Fibroblast of mammary gland (primary cell): ENCODE data around the gene ICAM5.
A peak's percentile ranks its signal among the peaks of the same experiment; 100 is the strongest.

ENCODE experiments used
- DNase-seq: peaks from one replicate; pipeline ENCODE4 v3.0.0-alpha.2; 2010; ENCODE audit warnings: low read depth
- H3K4me3 ChIP-seq: 2 replicates; pipeline ENCODE4 v1.5.1; 2011; ENCODE audit warnings: low read depth, mild to moderate bottlenecking, low read length, moderate library complexity; ENCODE audit not compliant: control insufficient read depth
- TF ChIP-seq, protein P1 (sequence below): conservative IDR thresholded peaks from 2 replicates; pipeline ENCODE4 v1.5.1; 2011; ENCODE audit warnings: low read depth, low read length, inconsistent platforms; ENCODE audit not compliant: control insufficient read depth, insufficient read depth

The ICAM5 gene

DNA sequence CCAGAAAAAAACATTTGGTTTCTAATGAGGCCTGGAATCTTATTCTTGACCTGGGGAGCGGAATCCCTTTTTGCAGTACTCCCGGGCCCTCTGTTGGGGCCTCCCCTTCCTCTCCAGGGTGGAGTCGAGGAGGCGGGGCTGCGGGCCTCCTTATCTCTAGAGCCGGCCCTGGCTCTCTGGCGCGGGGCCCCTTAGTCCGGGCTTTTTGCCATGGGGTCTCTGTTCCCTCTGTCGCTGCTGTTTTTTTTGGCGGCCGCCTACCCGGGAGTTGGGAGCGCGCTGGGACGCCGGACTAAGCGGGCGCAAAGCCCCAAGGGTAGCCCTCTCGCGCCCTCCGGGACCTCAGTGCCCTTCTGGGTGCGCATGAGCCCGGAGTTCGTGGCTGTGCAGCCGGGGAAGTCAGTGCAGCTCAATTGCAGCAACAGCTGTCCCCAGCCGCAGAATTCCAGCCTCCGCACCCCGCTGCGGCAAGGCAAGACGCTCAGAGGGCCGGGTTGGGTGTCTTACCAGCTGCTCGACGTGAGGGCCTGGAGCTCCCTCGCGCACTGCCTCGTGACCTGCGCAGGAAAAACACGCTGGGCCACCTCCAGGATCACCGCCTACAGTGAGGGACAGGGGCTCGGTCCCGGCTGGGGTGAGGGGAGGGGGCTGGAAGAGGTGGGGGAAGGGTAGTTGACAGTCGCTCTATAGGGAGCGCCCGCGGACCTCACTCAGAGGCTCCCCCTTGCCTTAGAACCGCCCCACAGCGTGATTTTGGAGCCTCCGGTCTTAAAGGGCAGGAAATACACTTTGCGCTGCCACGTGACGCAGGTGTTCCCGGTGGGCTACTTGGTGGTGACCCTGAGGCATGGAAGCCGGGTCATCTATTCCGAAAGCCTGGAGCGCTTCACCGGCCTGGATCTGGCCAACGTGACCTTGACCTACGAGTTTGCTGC lies 2.7 kb upstream of the ICAM5 start, which contains the start of gene ICAM4:
TSS of gene ICAM4 (plus strand) at position 153 of the 935 bp plus-strand sequence. CDS start at position 211, 58 bp downstream.
- no peak within 1 kb of the TSS for H3K4me3 ChIP-seq
- DNase-seq: no peak
- TF ChIP-seq, protein P1, sequence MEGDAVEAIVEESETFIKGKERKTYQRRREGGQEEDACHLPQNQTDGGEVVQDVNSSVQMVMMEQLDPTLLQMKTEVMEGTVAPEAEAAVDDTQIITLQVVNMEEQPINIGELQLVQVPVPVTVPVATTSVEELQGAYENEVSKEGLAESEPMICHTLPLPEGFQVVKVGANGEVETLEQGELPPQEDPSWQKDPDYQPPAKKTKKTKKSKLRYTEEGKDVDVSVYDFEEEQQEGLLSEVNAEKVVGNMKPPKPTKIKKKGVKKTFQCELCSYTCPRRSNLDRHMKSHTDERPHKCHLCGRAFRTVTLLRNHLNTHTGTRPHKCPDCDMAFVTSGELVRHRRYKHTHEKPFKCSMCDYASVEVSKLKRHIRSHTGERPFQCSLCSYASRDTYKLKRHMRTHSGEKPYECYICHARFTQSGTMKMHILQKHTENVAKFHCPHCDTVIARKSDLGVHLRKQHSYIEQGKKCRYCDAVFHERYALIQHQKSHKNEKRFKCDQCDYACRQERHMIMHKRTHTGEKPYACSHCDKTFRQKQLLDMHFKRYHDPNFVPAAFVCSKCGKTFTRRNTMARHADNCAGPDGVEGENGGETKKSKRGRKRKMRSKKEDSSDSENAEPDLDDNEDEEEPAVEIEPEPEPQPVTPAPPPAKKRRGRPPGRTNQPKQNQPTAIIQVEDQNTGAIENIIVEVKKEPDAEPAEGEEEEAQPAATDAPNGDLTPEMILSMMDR: no peak

DNA sequence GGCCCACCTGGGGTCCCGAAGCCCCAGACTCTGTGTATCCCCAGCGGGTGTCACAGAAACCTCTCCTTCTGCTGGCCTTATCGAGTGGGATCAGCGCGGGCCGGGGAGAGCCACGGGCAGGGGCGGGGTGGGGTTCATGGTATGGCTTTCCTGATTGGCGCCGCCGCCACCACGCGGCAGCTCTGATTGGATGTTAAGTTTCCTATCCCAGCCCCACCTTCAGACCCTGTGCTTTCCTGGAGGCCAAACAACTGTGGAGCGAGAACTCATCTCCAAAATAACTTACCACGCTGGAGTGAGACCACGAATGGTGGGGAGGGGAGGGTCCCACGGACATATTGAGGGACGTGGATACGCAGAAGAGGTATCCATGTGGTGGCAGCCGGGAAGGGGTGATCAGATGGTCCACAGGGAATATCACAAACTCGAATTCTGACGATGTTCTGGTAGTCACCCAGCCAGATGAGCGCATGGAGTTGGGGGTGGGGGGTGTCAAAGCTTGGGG lies 1.0 kb upstream of the ICAM5 start:
- H3K4me3 ChIP-seq: no peak overlapping the region
- DNase-seq: peak; percentile 45
- TF ChIP-seq, protein P1: no peak

DNA sequence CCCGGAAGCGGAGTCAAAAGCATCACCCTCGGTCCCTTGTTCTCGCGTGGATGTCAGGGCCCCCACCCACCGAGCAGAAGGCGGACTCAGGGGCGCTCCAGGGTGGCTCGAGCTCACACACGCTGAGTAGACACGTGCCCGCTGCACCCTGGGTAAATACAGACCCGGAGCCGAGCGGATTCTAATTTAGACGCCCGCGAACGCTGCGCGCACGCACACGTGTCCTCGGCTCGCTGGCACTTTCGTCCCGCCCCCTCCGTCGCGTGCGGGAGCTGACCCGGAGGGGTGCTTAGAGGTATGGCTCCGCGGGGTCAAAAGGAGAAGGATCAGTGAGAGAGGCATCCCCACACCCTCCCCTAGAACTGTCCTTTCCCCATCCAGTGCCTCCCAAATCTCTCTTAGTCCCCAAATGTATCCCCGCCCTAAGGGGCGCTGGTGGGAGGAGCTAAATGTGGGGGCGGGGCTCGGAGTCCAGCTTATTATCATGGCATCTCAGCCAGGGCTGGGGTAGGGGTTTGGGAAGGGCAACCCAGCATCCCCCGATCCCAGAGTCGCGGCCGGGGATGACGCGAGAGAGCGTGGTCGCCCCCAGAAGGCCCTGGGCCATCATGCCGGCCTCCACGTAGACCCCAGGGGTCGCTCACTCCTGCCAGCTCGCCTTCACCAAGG lies 451 bp upstream of the ICAM5 start:
- TF ChIP-seq, protein P1: no peak
- DNase-seq: peak; percentile 32
- H3K4me3 ChIP-seq: peak overlapping the region; percentile 25

DNA sequence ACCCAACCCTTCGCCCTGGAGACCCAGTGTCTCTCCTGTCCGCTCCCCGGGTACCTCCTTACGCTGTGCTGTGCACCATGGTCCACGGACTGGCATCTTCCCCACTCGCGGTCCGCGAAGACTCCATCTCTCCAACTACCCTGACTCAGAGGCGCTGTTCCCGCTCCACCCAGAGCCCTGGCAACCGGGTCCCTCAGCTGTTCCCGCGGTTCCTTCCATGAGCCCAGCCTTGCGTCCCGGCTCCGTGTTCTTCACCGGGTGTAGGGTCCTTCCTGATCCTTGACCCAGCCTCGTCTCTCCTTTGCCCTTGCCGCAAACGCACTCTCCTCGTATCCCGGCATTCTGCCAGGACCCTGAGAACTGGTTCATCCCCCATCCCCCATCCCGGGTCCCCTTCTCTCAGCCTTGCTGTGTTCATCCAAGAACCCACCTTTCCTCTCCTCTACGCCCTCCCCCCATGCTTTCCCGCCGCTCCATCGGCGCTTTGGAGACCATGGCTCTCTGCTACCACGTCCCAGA lies 664 bp downstream of the ICAM5 start:
- TF ChIP-seq, protein P1: no peak
- peak overlapping the region; percentile 13 for H3K4me3 ChIP-seq
- DNase-seq: no peak

DNA sequence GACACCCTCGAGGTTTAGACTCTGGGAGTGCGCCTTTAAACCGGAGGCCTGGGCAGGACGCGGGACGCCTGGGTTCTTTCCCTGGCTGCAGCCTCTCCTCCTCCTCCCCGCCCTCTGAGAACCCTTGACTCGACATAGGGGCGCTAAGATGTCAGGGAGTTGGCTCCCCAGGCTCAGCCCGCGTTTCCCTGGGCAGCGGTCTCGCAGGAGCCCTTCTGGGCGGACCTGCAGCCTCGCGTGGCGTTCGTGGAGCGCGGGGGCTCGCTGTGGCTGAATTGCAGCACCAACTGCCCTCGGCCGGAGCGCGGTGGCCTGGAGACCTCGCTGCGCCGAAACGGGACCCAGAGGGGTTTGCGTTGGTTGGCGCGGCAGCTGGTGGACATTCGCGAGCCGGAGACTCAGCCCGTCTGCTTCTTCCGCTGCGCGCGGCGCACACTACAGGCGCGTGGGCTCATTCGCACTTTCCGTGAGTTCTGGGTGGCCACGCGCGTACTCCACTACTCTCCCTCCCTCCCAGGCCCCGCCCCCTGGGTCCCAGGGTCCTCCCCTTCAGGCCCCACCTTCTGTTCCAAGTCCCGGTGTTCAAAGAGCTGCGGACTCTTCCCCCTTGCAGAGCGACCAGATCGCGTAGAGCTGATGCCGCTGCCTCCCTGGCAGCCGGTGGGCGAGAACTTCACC lies 1.3 kb downstream of the ICAM5 start:
- DNase-seq: no peak
- peak overlapping the region; percentile 22 for H3K4me3 ChIP-seq
- TF ChIP-seq, protein P1: no peak
